Measurements from ENCODE around the gene RIC3.

- no peak for TF ChIP-seq CTCF (IDR thresholded peaks at IDR 0.05; ENCODE audit: extremely low read depth in 1 of 2, insufficient read depth in 1 of 2, low read depth in 1 of 2, low read length in 2 of 2)
- TF ChIP-seq POLR2AphosphoS5 (IDR thresholded peaks at IDR 0.05; ENCODE audit: insufficient read depth, low read depth, low read length), result no peak
Observed at GRCh38 chr11:8149726-8150125, 19.1 kb downstream of the RIC3 start.
